HG02840 (cell line): ENCODE results near the gene LRP1-AS.
A peak's percentile ranks its signal among the peaks of the same experiment; 100 is the strongest.
"Not testable (repeated sequence)": the region's sequence is repeated elsewhere in the genome, so short reads cannot be mapped to it uniquely, and the experiment has no call there.

Source experiments
- ATAC-seq: cut with Tn5 transposase; IDR thresholded peaks from one replicate; pipeline ENCODE4 v1.9.1; 2021; ENCODE audit warnings: mild to moderate bottlenecking, moderate library complexity, moderate number of reproducible peaks; ENCODE audit not compliant: unreplicated experiment, low FRiP score

Gene LRP1-AS

GRCh38 chr12:57127101-57127725 is 20.2 kb downstream of the LRP1-AS start:
- no peak for ATAC-seq

- ATAC-seq: no peak
Observed at GRCh38 chr12:57126561-57126960, 20.9 kb downstream of the LRP1-AS start.

GRCh38 chr12:57126061-57126460 is 21.4 kb downstream of the LRP1-AS start:
- no peak for ATAC-seq

GRCh38 chr12:57124261-57124877 is 23.1 kb downstream of the LRP1-AS start:
- no peak for ATAC-seq

- no peak for ATAC-seq
Observed at GRCh38 chr12:57123813-57124212, 23.6 kb downstream of the LRP1-AS start.

GRCh38 chr12:57120718-57121117 is 26.7 kb downstream of the LRP1-AS start:
- ATAC-seq: not testable (repeated sequence)

- ATAC-seq: no peak
Observed at GRCh38 chr12:57119294-57120085, 27.9 kb downstream of the LRP1-AS start.

GRCh38 chr12:57118711-57119271 is 28.6 kb downstream of the LRP1-AS start:
- ATAC-seq: no peak

- ATAC-seq: no peak
Observed at GRCh38 chr12:57116580-57117281, 30.7 kb downstream of the LRP1-AS start.

GRCh38 chr12:57112492-57113294 is 34.7 kb downstream of the LRP1-AS start:
- ATAC-seq: peak; percentile 33

- ATAC-seq: peak; percentile 49
Observed at GRCh38 chr12:57111031-57111734, 36.2 kb downstream of the LRP1-AS start, which contains the start of gene STAT6. TSS of gene STAT6 (minus strand) at chr12:57111362. CDS start at chr12:57108278, 3,084 bp downstream.

- ATAC-seq: peak; percentile 45
Observed at GRCh38 chr12:57110104-57111030, 37.1 kb downstream of the LRP1-AS start.

GRCh38 chr12:57109207-57110103 is 38.0 kb downstream of the LRP1-AS start:
- ATAC-seq: no peak

GRCh38 chr12:57107456-57108155 is 39.8 kb downstream of the LRP1-AS start:
- no peak for ATAC-seq

- ATAC-seq: no peak
Observed at GRCh38 chr12:57106021-57106708, 41.3 kb downstream of the LRP1-AS start.
